Activated CD4-positive, alpha-beta T cell treated with anti-CD3 and anti-CD28 coated beads for 48 hours (primary cell): ENCODE data around the gene CEP170B.
"Not testable (repeated sequence)": the region's sequence is repeated elsewhere in the genome, so short reads cannot be mapped to it uniquely, and the experiment has no call there.

Experiments used
- DNase-seq: peaks from one replicate; pipeline ENCODE4 v3.0.0-alpha.2; 2020

Gene CEP170B

DNA sequence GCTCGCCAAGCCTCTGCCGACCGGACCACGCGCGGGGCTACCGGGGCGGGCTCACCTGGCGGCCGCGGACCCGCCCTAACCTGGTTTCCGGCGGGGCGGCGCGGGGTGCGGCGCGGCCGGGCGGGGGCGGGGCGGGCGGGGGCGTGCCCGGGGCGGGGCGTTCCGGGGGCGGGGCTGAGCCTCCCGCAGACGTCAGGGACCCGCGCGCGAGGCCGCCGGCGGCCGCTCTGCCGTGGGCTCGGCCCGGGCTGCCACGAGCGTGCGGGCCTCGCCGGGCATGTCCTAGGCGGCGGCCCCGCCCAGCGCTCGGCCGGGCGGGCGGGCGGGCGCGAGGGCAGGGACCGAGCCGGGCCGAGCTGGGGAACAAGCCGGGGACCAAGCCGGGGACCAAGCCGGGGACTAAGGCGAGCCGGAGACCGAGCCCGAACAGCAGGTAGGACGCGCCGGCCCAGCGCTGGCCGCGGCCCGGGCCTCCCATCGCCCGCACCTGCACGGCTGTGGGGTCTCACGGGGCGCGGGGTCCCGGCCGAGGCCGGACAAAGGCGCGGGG lies at the start of gene CEP170B:
Gene CEP170B, plus strand, starts transcription at position 188 of the 550 bp plus-strand sequence. CDS start 3,183 bp downstream, outside the sequence.
- DNase-seq: peak; percentile 40

DNA sequence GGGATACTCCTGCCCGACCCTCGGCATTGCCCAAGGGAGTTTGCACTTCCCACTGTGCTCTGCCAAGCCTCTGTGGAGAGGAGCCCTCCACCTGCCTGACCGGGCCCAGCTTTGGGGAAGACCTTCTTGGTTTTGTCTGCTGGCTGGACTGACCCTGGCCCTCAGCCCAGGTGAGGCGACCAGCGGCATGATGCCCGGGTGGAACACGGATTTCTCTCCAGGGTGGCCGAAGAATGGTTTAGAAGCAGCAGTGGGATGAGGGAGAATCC lies 48.5 kb upstream of the CEP170B start:
- DNase-seq: no peak

GRCh38 chr14:104817930-104818713 lies 46.9 kb upstream of the CEP170B start:
- DNase-seq: no peak

- no peak for DNase-seq
These were observed 46.3 kb upstream of the CEP170B start for GRCh38 chr14:104818714-104819161.

DNA sequence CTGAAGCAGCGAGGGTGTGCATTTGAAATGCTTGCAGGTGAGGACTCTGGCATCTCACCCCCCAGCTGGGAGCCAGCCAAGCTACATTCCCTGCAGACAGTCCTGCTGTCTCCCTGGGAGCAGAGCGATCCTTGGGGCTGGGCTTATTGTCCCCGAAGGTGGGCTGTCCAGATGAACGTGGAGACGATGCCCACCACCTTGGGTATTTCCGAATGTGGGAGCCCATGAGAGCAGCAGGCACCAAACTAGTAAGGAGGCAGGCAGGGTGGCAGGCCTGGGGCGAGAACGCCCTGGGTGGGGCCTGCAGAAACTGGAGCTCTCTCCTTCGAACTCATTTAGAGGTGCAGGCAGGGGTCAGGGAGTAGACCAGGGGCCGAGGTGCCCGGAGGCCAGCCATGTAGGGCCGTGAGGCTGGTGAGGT lies 45.7 kb upstream of the CEP170B start:
- DNase-seq: no peak

- no peak for DNase-seq
These were observed 44.3 kb upstream of the CEP170B start for GRCh38 chr14:104820669-104821228.

- DNase-seq: no peak
These were observed 43.7 kb upstream of the CEP170B start for GRCh38 chr14:104821229-104821945.

DNA sequence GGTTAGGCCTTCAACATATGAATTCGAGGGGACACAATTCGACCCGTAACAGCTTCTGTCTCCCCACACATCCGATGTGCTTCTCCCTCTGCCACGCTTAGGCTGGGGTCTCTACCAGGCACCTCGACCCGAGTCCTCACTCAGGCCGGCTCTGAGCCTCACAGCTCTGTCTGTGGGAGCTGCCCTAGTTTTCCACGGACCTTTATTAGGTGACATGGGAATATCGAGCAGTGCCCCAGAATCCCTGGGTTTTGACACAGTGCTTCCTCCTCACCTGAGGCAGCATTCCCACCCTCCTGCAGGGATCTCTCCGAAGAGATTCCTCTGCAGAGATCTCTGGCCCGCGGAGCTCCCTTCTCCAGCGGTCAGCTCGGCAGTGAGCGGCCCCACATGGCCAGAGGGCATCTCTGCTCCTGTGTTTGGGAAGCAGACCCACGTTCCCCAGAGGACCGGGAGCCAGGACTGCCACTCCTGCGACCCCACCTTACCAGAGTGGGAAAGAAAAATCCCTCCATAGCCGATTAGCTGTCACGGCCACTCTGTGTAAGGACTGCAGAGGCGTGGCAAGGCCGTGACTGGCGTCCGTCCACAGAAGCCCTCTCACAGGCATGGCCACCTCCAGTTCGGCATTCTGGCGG lies 43.0 kb upstream of the CEP170B start:
- DNase-seq: no peak

- no peak for DNase-seq
These were observed 42.0 kb upstream of the CEP170B start for GRCh38 chr14:104822821-104823615.

GRCh38 chr14:104824353-104824997 lies 40.6 kb upstream of the CEP170B start:
- DNase-seq: no peak

GRCh38 chr14:104826189-104826860 lies 38.7 kb upstream of the CEP170B start:
- DNase-seq: peak; percentile 96

- DNase-seq: no peak
These were observed 38.2 kb upstream of the CEP170B start for GRCh38 chr14:104826861-104827176.

GRCh38 chr14:104827177-104828055 lies 37.7 kb upstream of the CEP170B start:
- DNase-seq: peak; percentile 71

DNA sequence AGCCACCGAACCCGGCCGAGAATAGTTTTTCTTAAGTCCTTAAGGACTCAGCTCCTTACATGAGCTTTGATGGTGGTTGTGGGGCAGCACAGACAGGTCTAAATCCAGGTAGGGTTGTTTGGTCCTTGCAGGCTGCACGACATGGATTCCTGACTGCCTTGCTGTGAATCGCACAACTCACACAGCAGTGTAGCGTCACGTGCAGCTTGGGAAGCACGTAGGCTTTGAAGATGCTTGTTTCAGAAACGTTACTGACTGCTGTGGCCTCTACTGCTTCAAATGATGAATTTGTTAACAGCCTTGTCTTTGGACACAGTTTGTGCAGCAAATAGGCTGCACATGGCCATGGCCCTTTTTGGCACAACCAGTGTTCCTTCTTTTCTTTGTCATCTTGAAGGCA lies 34.3 kb upstream of the CEP170B start:
- no peak for DNase-seq

DNA sequence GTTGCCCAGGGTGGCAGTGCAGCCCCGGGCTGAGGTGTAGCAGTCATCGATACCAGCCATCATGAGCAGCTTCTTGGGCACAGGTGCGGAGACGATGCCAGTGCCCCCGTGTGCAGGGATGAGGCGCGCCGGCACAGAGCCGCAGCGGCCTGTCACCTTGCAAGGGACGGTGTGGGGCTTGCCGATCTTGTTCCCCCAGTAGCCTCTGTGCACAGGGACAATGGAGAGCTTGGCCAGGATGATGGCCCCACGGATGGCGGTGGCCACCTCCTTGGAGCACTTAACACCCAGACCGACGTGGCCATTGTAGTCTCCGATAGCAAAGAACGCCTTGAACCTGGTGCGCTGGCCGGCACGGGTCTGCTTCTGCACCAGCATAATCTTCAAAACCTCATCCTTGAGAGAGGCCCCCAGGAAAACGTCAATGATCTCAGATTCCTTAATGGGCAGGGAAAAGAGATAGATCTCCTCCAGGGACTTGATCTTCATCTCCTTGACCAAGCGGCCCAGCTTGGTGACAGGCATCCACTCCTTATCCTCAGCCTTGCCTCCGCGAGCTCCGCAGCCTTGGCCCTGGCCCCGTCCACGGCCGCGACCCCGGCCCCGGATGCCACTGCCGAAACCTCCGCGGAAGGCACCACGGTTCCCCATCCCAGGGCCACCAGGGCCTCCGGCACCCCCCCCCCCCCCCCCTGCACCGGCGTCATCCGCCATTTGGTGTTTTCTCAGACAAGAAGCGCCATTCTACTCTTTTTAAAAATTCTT lies 28.7 kb upstream of the CEP170B start:
- DNase-seq: not testable (repeated sequence)

GRCh38 chr14:104841730-104842129 lies 23.3 kb upstream of the CEP170B start:
- no peak for DNase-seq

DNA sequence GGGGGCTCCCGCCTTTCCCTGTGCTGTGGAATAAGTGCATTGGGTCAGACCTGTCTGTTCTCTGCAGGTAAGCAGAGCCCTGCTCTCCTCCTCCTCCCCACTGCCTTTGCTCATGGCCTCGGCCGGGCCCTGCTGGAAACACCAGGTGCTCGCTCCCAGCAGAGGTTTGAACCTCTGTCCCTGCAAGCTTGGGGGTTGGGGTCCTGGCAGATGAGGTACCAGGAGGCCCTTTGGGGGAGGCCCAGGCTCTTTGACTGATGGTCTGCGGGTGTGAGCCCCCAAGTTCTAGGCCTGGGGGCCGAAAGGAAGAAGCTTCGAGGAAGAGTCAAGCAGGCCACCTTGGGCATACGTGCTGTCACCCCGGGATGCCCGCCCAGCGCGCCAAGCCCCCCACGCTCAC lies 22.1 kb upstream of the CEP170B start:
- DNase-seq: no peak

DNA sequence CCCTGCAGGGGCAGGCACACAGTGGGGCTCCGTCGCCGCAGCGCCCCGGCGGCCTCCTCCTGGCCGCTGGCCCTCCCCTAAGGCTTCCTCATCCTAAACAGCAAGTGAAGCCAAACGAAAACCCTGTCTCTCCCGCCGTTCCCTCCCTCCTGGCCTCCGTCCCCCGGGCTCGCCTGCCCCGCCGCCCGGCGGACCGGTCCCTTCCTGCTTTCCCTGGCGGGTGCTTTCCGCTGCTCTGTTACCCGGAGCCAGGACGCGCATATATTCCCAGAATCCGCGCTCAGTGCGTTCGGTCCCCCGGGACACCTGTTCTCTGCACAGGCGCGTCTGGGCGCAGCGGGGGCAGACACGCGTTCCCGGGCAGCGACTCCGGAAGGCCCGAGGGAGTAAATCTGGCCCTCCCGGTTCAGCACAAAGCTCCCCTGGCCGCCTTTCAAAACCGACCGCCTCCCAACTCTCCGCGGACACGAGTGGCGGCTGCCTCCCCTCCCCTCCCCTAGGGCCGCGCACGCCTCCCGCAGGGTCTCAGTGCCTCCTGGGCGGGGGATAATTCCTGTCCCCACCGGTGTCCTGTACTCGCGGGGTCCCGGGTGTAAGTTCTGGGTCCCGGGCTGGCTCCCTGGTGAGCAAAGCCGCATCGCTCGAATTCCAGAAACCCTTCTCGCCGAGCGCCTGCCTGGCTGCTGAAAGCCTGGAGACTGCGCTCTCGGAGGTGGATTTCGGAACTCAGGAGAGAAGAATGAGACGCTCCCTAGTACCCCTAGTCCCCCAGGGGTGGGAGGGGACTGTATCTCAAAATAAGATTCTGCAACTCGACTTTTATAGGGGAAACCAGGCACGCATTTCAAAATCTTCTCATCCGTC lies 21.4 kb upstream of the CEP170B start:
- no peak for DNase-seq
